Kidney (tissue), 22 donors: Measurements from ENCODE around the gene OR10J4. TPM values are rescaled to one million over a fixed set of nuclear protein-coding genes. Genes with fewer than 3 reads are reported as not detected.

Experiments
- DNase-seq, 5 donors: peaks; one replicate each; pipeline ENCODE4 v3.0.0-alpha.2; 2013 to 2020
- FAIRE-seq: peaks from 2 replicates; lab custom pipeline; 2012; peaks lifted over from hg19 to GRCh38; lab: Jason Lieb, UNC
- H3K27ac ChIP-seq, 2 donors: one replicate each; pipeline ENCODE4 v1.7.0; 2013; ENCODE audit warnings: low read depth in 2 of 2, low read length in 2 of 2, inconsistent platforms in 1 of 2
- H3K27me3 ChIP-seq: one replicate; pipeline ENCODE4 v1.7.1; 2013; ENCODE audit warnings: low read length, inconsistent platforms; ENCODE audit not compliant: control insufficient read depth, insufficient read depth
- H3K36me3 ChIP-seq, 3 donors: one replicate each; pipeline versions ENCODE4 v1.7.0 to v1.7.1; 2013; ENCODE audit warnings: low read length in 3 of 3, control low read depth in 1 of 3, inconsistent platforms in 1 of 3; ENCODE audit not compliant: insufficient read depth in 3 of 3, control insufficient read depth in 2 of 3
- H3K4me1 ChIP-seq, 3 donors: one replicate each; pipeline versions ENCODE4 v1.7.0 to v1.7.1; 2013; ENCODE audit warnings: low read length in 3 of 3, inconsistent platforms in 1 of 3, low read depth in 1 of 3; ENCODE audit not compliant: control insufficient read depth in 2 of 3, insufficient read depth in 2 of 3
- H3K4me3 ChIP-seq, 3 donors: one replicate each; pipeline versions ENCODE4 v1.7.0 to v1.8.1; 2013; ENCODE audit warnings: low read length in 3 of 3, control low read depth in 1 of 3, inconsistent platforms in 1 of 3
- H3K9ac ChIP-seq, 3 donors: one replicate each; pipeline versions ENCODE4 v1.7.0 to v1.7.1; 2013; ENCODE audit warnings: low read length in 3 of 3, control low read depth in 1 of 3, inconsistent platforms in 1 of 3
- H3K9me3 ChIP-seq, 3 donors: one replicate each; pipeline versions ENCODE4 v1.7.0 to v1.7.1; 2013; ENCODE audit warnings: low read length in 3 of 3, control low read depth in 1 of 3, inconsistent platforms in 1 of 3; ENCODE audit not compliant: control insufficient read depth in 2 of 3, insufficient read depth in 1 of 3
- intact Hi-C: fragments of 100-400 bp; cut with DNase I; formaldehyde crosslinking; loops from one replicate; pipeline ENCODE4 v1.11.1; 2022
- long read RNA-seq, 10 donors: library from polyadenylated mRNA in 1 of 10; unstranded in 1 of 10; transcript quantifications; one replicate each; pipeline ENCODE4 v2.0.0 and lab custom pipeline, GENCODE V29; 2021 to 2026
- polyA plus RNA-seq: library from polyadenylated mRNA; stranded (reverse); fragments of 350-450 nt; fragmentation: Illumina TruSeq; extraction: RNeasy Lipid Tissue Mini Kit (QIAGEN cat#74804); gene quantifications from one replicate; pipeline ENCODE4 v1.2.3, GENCODE V29; 2014; ENCODE audit warnings: low read depth, low replicate concordance; ENCODE audit not compliant: insufficient read depth
- total RNA-seq: library from RNA; stranded (reverse); fragmentation: NEBNext Ultra II Directional; extraction: Animal tissue kit (Norgen Biotek cat#: 25700); gene quantifications from one replicate; pipeline ENCODE4 v1.2.1, GENCODE V29; 2021
- TF ChIP-seq, protein P1 (sequence below): IDR thresholded peaks from 3 replicates; pipeline ENCODE4 v1.5.1; 2012; ENCODE audit warnings: mild to moderate bottlenecking, moderate library complexity, borderline replicate concordance; ENCODE audit not compliant: insufficient read depth; ENCODE audit errors: extremely low read depth
- donor health status: control.
- donor health status: control.
- donor health status: control.
- donor health status: control.
- donor health status: control.
- donor health status: DM: yes; HTN: yes; CAD: no.
- donor health status: Normal renal cell carcinoma (clear cell type).

OR10J4 gene
- total RNA-seq = not detected
- polyA plus RNA-seq = not detected
- long read RNA-seq, donor 1 = 0 reads
- long read RNA-seq, donor 2 = 0 reads
- long read RNA-seq, donor 3 = 0 reads
- long read RNA-seq, donor 4 = 0 reads
- long read RNA-seq, donor 5 = 0 reads
- long read RNA-seq, donor 6 = 0 reads
- long read RNA-seq, donor 7 = 0 reads
- long read RNA-seq, donor 8 = 0 reads
- long read RNA-seq, donor 9 = 0 reads
- long read RNA-seq, donor 10 = 0 reads

DNA sequence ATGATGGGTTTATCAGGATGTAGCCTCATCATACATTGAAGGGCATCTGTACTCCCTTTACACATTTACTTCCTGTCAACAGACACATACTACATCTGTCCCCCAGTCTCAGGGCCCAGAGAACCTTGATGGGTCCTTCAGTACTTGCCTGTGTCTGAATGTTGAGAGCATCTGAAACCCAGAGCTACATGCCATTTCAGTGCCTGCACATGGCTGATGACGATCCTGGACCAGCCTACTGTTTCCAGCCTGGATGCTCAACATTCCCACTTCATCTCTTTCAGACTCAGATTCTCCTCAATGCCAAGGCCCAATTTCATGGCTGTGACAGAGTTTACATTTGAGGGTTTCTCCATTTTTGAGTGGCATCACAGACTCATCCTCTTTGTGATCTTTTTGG is at the start of gene OR10J4:
OR10J4 (plus strand) TSS at position 301 of the 400 bp plus-strand sequence.
- no peak for DNase-seq
- no peak within 1 kb of the TSS for H3K27ac ChIP-seq
- TF ChIP-seq, protein P1, sequence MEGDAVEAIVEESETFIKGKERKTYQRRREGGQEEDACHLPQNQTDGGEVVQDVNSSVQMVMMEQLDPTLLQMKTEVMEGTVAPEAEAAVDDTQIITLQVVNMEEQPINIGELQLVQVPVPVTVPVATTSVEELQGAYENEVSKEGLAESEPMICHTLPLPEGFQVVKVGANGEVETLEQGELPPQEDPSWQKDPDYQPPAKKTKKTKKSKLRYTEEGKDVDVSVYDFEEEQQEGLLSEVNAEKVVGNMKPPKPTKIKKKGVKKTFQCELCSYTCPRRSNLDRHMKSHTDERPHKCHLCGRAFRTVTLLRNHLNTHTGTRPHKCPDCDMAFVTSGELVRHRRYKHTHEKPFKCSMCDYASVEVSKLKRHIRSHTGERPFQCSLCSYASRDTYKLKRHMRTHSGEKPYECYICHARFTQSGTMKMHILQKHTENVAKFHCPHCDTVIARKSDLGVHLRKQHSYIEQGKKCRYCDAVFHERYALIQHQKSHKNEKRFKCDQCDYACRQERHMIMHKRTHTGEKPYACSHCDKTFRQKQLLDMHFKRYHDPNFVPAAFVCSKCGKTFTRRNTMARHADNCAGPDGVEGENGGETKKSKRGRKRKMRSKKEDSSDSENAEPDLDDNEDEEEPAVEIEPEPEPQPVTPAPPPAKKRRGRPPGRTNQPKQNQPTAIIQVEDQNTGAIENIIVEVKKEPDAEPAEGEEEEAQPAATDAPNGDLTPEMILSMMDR = no peak
- H3K36me3 ChIP-seq = no peaks in the 10 kb centered on the region
- H3K27me3 ChIP-seq = no peaks in the 10 kb centered on the region
- FAIRE-seq = no peak
- H3K4me1 ChIP-seq = no peaks in the 10 kb centered on the region
- H3K9ac ChIP-seq = no peak within 1 kb of the TSS
- intact Hi-C loops = no loop called here
- no peaks in the 10 kb centered on the region for H3K9me3 ChIP-seq
- no peak within 1 kb of the TSS for H3K4me3 ChIP-seq

DNA sequence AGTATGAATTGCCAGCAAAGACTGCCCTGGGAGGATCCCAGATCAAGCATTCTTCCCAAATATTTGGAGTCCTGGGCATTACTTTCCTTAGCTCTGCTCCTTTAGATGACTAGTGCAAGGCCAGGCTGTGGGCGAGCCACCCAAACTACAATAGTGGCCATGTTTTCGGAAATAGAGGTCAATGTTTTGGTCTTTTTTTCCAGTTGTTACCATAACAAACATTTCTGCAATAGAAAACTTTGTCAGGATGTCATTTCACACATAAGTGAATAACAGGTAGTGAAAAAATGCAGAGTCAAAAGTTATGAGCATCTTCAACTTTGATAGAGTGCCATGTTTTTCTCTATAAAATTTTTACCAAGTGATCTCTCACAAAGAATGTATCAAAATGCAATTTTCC is 25.2 kb upstream of the OR10J4 start:
- H3K4me1 ChIP-seq = no peaks in the 10 kb centered on the region
- FAIRE-seq (no peak), DNase-seq (no peak)
- intact Hi-C loops = no loop called here
- TF ChIP-seq, protein P1 = no peak
- H3K27me3 ChIP-seq = no peaks in the 10 kb centered on the region
- H3K9ac ChIP-seq = no peak overlapping the region
- no peaks in the 10 kb centered on the region for H3K36me3 ChIP-seq
- no peak overlapping the region for H3K27ac ChIP-seq
- no peak overlapping the region for H3K4me3 ChIP-seq
- no peaks in the 10 kb centered on the region for H3K9me3 ChIP-seq

DNA sequence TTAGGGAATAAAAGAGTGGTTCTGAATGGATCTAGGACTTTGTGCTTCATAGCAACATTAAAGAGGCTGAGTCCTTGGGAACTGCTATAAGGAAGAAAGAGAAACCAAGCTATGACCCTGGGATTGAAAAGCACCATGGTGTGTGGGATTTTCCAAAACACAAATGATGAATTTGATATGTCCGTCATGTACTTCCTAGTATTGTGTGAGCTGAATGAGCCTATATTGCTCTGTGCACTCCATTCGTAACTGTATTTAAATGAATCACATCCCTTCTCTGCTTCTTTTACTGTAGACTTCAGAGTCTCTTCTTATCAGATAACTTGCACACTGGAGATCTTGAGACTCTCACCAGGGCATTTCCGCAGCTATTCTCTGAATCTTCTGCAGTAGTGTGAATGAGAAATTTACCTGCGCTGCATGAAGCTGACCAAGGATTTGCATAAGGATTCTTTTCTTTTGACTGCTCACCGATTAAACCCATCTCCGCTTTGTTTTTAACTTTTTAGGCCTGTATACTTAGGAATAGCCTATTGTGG is 23.1 kb upstream of the OR10J4 start:
- FAIRE-seq (no peak), DNase-seq (peak in 2 of 5 donors; percentile 2 to 7)
- intact Hi-C loops = no loop called here
- Histone ChIP-seq H3K4me1 (no peaks in the 10 kb centered on the region), H3K36me3 (no peaks in the 10 kb centered on the region), H3K27ac (no peak overlapping the region), H3K9ac (no peak overlapping the region), H3K9me3 (no peaks in the 10 kb centered on the region), H3K4me3 (no peak overlapping the region), H3K27me3 (no peaks in the 10 kb centered on the region)
- TF ChIP-seq, protein P1 = no peak

- Histone ChIP-seq H3K4me3 (no peak overlapping the region), H3K27ac (no peak overlapping the region), H3K27me3 (no peaks in the 10 kb centered on the region), H3K4me1 (no peaks in the 10 kb centered on the region), H3K9me3 (peaks cover 0 to 9% (median 3%) of the 10 kb centered on the region in 3 donors), H3K9ac (no peak overlapping the region), H3K36me3 (no peaks in the 10 kb centered on the region)
- no peak for DNase-seq
- TF ChIP-seq, protein P1 = no peak
- intact Hi-C loops = no loop called here
- no peak for FAIRE-seq
Observed at GRCh38 chr1:159421821-159422220, 10.2 kb upstream of the OR10J4 start.
